GM12878 (cell line): ENCODE measurements around the gene ZNF836. TPM values are rescaled to one million over a fixed set of nuclear protein-coding genes. Genes with fewer than 3 reads are reported as not detected.

Experiments used
- ASH2L ChIP-seq: fragments of 300-600, 200-600 bp; sonication (generic); IDR thresholded peaks from 2 replicates; pipeline ENCODE4 v1.6.1; 2017; ENCODE audit warnings: low read depth, mild to moderate bottlenecking, borderline replicate concordance
- ATF2 ChIP-seq: IDR thresholded peaks from 2 replicates; pipeline ENCODE4 v1.6.1; 2012; ENCODE audit warnings: low read length, inconsistent platforms
- CEBPB ChIP-seq, 2 experiments: fragments of 150-350 bp in 1 of 2; IDR thresholded peaks; 2 replicates each; pipeline ENCODE4 v1.6.1; 2012 to 2014; ENCODE audit warnings: low read depth in 2 of 2, low read length in 2 of 2, borderline replicate concordance in 1 of 2, inconsistent platforms in 1 of 2
- DPF2 ChIP-seq: fragments of 450-650 bp; IDR thresholded peaks from 2 replicates; pipeline ENCODE4 v1.6.1; 2017; ENCODE audit warnings: mild to moderate bottlenecking
- FOXM1 ChIP-seq: IDR thresholded peaks from 2 replicates; pipeline ENCODE4 v1.6.1; 2012; ENCODE audit warnings: low read depth, mild to moderate bottlenecking, inconsistent platforms, low read length, moderate library complexity
- MTA2 ChIP-seq: fragments of 450-650 bp; IDR thresholded peaks from 2 replicates; pipeline ENCODE4 v1.6.1; 2016; ENCODE audit warnings: low read depth, mild to moderate bottlenecking, moderate library complexity
- RBBP5 ChIP-seq: fragments of 200-600 bp; sonication (generic); conservative IDR thresholded peaks from 2 replicates; pipeline ENCODE4 v1.6.1; 2016
- SMARCA5 ChIP-seq: fragments of 450-650 bp; IDR thresholded peaks from 2 replicates; pipeline ENCODE4 v1.6.1; 2017; ENCODE audit warnings: mild to moderate bottlenecking
- YY1 ChIP-seq: IDR thresholded peaks from 2 replicates; pipeline ENCODE4 v1.6.1; 2011; ENCODE audit warnings: low read depth, mild to moderate bottlenecking, low read length
- polyA plus RNA-seq, 11 experiments: library from polyadenylated mRNA; depleted of rRNA in 4 of 11; unstranded in 6 of 11; stranded (reverse) in 5 of 11; fragments of >200 nt; fragmentation: Nextera tagmentation in 4 of 11; fragmentation: Illumina TruSeq in 1 of 11; extraction: Ambion mirVana in 4 of 11; extraction: Trizol in 1 of 11; gene quantifications; 1 replicate in 1 of 11; 2 replicates in 10 of 11; pipeline versions ENCODE4 v1.2.1 to v1.2.3, GENCODE V29; 2011 to 2016; ENCODE audit warnings: inconsistent platforms in 2 of 11, missing spikeins in 2 of 11, low read depth in 1 of 11
- total RNA-seq, 4 experiments: library from RNA; depleted of rRNA in 3 of 4; stranded (reverse); fragments of >200 nt in 3 of 4; fragmentation: Illumina TruSeq in 1 of 4; extraction: Trizol in 1 of 4; gene quantifications; 2 replicates each; pipeline versions ENCODE4 v1.2.1 to v1.2.3, GENCODE V29; 2013 to 2021
- TF ChIP-seq, protein P1 (sequence below): fragments of 450-650 bp; IDR thresholded peaks from 2 replicates; pipeline ENCODE4 v1.6.1; 2016; ENCODE audit warnings: mild to moderate bottlenecking
- TF ChIP-seq, protein P2 (sequence below): fragments of 450-650 bp; formaldehyde crosslinking; IDR thresholded peaks from 2 replicates; pipeline ENCODE4 v1.5.0; 2022; ENCODE audit warnings: mild to moderate bottlenecking, missing genetic modification characterization
- TF ChIP-seq, protein P3 (sequence below): fragments of 450-650 bp; IDR thresholded peaks from 2 replicates; pipeline ENCODE4 v1.6.1; 2017; ENCODE audit warnings: mild to moderate bottlenecking, low read depth, inconsistent platforms; ENCODE audit not compliant: poor library complexity, severe bottlenecking
- TF ChIP-seq, protein P4 (sequence below): fragments of 450-650 bp; IDR thresholded peaks from 2 replicates; pipeline ENCODE4 v1.6.1; 2016; ENCODE audit warnings: mild to moderate bottlenecking, moderate library complexity, borderline replicate concordance

The ZNF836 gene
- total and polyA plus RNA-seq, 10 of the 15 experiments (the other 5 are each of a cell fraction or from before 2014, with no cell fraction given) = 4.5 to 9.2 (median 6.2) TPM

- TF ChIP-seq, protein P1, sequence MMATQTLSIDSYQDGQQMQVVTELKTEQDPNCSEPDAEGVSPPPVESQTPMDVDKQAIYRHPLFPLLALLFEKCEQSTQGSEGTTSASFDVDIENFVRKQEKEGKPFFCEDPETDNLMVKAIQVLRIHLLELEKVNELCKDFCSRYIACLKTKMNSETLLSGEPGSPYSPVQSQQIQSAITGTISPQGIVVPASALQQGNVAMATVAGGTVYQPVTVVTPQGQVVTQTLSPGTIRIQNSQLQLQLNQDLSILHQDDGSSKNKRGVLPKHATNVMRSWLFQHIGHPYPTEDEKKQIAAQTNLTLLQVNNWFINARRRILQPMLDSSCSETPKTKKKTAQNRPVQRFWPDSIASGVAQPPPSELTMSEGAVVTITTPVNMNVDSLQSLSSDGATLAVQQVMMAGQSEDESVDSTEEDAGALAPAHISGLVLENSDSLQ = no peak
- no peak for TF ChIP-seq MTA2
- TF ChIP-seq, protein P2, sequence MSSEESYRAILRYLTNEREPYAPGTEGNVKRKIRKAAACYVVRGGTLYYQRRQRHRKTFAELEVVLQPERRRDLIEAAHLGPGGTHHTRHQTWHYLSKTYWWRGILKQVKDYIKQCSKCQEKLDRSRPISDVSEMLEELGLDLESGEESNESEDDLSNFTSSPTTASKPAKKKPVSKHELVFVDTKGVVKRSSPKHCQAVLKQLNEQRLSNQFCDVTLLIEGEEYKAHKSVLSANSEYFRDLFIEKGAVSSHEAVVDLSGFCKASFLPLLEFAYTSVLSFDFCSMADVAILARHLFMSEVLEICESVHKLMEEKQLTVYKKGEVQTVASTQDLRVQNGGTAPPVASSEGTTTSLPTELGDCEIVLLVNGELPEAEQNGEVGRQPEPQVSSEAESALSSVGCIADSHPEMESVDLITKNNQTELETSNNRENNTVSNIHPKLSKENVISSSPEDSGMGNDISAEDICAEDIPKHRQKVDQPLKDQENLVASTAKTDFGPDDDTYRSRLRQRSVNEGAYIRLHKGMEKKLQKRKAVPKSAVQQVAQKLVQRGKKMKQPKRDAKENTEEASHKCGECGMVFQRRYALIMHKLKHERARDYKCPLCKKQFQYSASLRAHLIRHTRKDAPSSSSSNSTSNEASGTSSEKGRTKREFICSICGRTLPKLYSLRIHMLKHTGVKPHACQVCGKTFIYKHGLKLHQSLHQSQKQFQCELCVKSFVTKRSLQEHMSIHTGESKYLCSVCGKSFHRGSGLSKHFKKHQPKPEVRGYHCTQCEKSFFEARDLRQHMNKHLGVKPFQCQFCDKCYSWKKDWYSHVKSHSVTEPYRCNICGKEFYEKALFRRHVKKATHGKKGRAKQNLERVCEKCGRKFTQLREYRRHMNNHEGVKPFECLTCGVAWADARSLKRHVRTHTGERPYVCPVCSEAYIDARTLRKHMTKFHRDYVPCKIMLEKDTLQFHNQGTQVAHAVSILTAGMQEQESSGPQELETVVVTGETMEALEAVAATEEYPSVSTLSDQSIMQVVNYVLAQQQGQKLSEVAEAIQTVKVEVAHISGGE (CRISPR knock-in tag) = no peak
- no peak for TF ChIP-seq SMARCA5
- TF ChIP-seq, protein P3, sequence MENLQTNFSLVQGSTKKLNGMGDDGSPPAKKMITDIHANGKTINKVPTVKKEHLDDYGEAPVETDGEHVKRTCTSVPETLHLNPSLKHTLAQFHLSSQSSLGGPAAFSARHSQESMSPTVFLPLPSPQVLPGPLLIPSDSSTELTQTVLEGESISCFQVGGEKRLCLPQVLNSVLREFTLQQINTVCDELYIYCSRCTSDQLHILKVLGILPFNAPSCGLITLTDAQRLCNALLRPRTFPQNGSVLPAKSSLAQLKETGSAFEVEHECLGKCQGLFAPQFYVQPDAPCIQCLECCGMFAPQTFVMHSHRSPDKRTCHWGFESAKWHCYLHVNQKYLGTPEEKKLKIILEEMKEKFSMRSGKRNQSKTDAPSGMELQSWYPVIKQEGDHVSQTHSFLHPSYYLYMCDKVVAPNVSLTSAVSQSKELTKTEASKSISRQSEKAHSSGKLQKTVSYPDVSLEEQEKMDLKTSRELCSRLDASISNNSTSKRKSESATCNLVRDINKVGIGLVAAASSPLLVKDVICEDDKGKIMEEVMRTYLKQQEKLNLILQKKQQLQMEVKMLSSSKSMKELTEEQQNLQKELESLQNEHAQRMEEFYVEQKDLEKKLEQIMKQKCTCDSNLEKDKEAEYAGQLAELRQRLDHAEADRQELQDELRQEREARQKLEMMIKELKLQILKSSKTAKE = no peak
- no peak for TF ChIP-seq RBBP5
- no peak for TF ChIP-seq FOXM1
- TF ChIP-seq ATF2 = no peak
- no peak for TF ChIP-seq YY1
- TF ChIP-seq, protein P4, sequence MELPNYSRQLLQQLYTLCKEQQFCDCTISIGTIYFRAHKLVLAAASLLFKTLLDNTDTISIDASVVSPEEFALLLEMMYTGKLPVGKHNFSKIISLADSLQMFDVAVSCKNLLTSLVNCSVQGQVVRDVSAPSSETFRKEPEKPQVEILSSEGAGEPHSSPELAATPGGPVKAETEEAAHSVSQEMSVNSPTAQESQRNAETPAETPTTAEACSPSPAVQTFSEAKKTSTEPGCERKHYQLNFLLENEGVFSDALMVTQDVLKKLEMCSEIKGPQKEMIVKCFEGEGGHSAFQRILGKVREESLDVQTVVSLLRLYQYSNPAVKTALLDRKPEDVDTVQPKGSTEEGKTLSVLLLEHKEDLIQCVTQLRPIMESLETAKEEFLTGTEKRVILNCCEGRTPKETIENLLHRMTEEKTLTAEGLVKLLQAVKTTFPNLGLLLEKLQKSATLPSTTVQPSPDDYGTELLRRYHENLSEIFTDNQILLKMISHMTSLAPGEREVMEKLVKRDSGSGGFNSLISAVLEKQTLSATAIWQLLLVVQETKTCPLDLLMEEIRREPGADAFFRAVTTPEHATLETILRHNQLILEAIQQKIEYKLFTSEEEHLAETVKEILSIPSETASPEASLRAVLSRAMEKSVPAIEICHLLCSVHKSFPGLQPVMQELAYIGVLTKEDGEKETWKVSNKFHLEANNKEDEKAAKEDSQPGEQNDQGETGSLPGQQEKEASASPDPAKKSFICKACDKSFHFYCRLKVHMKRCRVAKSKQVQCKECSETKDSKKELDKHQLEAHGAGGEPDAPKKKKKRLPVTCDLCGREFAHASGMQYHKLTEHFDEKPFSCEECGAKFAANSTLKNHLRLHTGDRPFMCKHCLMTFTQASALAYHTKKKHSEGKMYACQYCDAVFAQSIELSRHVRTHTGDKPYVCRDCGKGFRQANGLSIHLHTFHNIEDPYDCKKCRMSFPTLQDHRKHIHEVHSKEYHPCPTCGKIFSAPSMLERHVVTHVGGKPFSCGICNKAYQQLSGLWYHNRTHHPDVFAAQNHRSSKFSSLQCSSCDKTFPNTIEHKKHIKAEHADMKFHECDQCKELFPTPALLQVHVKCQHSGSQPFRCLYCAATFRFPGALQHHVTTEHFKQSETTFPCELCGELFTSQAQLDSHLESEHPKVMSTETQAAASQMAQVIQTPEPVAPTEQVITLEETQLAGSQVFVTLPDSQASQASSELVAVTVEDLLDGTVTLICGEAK = no peak
- TF ChIP-seq ASH2L = no peak
- no peak for TF ChIP-seq DPF2
- no peak for TF ChIP-seq CEBPB (IDR thresholded peaks at IDR 0.05; ENCODE audit: borderline replicate concordance in 1 of 2, low read depth in 2 of 2, low read length in 2 of 2)
Measured at GRCh38 chr19:52216401-52216800, 45.0 kb upstream of the ZNF836 start (continued).
